ENCODE results near the gene PHC2.

Gene PHC2

DNA sequence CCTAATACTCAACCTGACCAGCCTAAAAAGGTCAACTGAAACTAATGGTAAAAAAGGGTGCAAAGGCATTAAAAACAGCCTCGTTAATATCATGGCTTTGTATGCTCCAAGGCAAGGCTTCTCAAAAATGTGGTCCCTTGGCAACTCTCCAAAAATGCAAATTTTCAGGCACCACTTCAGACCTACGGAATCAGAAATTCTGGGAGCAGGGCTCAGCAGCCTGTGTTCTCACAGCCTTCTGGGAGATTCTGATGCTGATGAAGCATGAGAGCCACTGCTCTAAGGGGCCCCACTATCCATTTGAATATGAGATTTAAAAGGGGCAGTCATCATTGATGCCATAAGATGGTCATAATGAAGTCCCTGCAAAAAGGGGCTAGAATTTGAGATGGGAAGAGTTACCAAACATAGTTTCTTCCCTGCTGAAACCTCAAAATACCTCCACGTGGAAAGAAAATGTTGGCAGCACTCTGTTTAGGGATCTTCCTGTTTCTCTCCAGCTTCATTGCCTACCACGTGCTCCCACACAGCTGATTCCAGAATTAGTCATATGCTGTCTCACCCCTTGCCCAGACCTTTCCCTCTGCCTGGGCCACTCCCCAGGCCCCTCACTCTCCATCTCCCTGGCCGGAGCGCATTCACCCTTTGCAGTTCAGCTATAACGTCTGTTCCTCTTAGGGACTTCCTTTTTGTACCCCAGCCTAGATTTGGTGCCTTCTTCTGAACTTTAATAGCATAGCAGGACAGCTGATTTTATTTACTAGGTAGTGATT is 46.7 kb downstream of the PHC2 start:
- ATAC-seq = peak; percentile 60
- TF ChIP-seq RARB (CRISPR knock-in tag; IDR thresholded peaks at IDR 0.05) (no peak), ZNF565 (CRISPR knock-in tag; conservative IDR thresholded peaks at IDR 0.05; ENCODE audit: low read depth) (no peak), TOX (CRISPR knock-in tag; IDR thresholded peaks at IDR 0.05; ENCODE audit: borderline replicate concordance) (no peak), GLIS3 (CRISPR knock-in tag; IDR thresholded peaks at IDR 0.05) (no peak), CSDC2 (CRISPR knock-in tag; IDR thresholded peaks at IDR 0.05) (no peak), ZFP30 (CRISPR knock-in tag; IDR thresholded peaks at IDR 0.05) (no peak), PPARA (CRISPR knock-in tag; IDR thresholded peaks at IDR 0.05; ENCODE audit: borderline replicate concordance) (no peak), OSR1 (CRISPR knock-in tag; IDR thresholded peaks at IDR 0.05) (no peak), ESRRG (CRISPR knock-in tag; IDR thresholded peaks at IDR 0.05) (no peak), BACH2 (CRISPR knock-in tag; IDR thresholded peaks at IDR 0.05; ENCODE audit: borderline replicate concordance) (no peak), ZFP3 (CRISPR knock-in tag; IDR thresholded peaks at IDR 0.05) (no peak), ISL1 (CRISPR knock-in tag; IDR thresholded peaks at IDR 0.05) (no peak)
- TF ChIP-seq, protein P1, sequence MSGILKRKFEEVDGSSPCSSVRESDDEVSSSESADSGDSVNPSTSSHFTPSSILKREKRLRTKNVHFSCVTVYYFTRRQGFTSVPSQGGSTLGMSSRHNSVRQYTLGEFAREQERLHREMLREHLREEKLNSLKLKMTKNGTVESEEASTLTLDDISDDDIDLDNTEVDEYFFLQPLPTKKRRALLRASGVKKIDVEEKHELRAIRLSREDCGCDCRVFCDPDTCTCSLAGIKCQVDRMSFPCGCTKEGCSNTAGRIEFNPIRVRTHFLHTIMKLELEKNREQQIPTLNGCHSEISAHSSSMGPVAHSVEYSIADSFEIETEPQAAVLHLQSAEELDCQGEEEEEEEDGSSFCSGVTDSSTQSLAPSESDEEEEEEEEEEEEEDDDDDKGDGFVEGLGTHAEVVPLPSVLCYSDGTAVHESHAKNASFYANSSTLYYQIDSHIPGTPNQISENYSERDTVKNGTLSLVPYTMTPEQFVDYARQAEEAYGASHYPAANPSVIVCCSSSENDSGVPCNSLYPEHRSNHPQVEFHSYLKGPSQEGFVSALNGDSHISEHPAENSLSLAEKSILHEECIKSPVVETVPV (CRISPR knock-in tag; IDR thresholded peaks at IDR 0.05) = no peak

DNA sequence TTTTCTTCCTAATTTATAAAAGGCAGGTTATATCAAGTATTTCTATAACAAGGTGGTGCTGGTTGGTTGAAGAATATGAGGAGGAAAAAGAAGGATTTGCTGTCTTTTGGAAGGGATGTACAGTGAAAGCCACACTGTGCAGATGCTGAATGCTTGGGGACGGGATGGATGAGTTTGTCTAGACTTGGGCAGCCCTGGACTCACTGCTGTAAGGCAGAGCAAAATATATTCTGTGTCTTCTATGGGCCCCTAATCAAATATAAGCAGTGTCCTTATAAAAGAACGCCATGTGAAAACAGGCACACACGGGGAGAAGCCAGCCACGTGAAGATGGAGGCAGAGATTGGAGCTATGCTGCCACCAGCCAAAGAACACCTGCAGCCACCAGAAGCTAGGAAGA is 47.4 kb downstream of the PHC2 start:
- no peak for TF ChIP-seq ZNF8 (CRISPR knock-in tag; IDR thresholded peaks at IDR 0.05)
- TF ChIP-seq, protein P2, sequence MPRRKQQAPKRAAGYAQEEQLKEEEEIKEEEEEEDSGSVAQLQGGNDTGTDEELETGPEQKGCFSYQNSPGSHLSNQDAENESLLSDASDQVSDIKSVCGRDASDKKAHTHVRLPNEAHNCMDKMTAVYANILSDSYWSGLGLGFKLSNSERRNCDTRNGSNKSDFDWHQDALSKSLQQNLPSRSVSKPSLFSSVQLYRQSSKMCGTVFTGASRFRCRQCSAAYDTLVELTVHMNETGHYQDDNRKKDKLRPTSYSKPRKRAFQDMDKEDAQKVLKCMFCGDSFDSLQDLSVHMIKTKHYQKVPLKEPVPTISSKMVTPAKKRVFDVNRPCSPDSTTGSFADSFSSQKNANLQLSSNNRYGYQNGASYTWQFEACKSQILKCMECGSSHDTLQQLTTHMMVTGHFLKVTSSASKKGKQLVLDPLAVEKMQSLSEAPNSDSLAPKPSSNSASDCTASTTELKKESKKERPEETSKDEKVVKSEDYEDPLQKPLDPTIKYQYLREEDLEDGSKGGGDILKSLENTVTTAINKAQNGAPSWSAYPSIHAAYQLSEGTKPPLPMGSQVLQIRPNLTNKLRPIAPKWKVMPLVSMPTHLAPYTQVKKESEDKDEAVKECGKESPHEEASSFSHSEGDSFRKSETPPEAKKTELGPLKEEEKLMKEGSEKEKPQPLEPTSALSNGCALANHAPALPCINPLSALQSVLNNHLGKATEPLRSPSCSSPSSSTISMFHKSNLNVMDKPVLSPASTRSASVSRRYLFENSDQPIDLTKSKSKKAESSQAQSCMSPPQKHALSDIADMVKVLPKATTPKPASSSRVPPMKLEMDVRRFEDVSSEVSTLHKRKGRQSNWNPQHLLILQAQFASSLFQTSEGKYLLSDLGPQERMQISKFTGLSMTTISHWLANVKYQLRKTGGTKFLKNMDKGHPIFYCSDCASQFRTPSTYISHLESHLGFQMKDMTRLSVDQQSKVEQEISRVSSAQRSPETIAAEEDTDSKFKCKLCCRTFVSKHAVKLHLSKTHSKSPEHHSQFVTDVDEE (CRISPR knock-in tag; IDR thresholded peaks at IDR 0.05) = no peak
- TF ChIP-seq CREB5 (CRISPR knock-in tag; IDR thresholded peaks at IDR 0.05; ENCODE audit: low read depth) = no peak
- TF ChIP-seq ZC3H10 (CRISPR knock-in tag; IDR thresholded peaks at IDR 0.05) = no peak
- TF ChIP-seq ESRRG (CRISPR knock-in tag; IDR thresholded peaks at IDR 0.05) = no peak
- no peak for TF ChIP-seq CSDC2 (CRISPR knock-in tag; IDR thresholded peaks at IDR 0.05)
- no peak for TF ChIP-seq ZFP30 (CRISPR knock-in tag; IDR thresholded peaks at IDR 0.05)
- no peak for TF ChIP-seq BACH2 (CRISPR knock-in tag; IDR thresholded peaks at IDR 0.05; ENCODE audit: borderline replicate concordance)
- ATAC-seq = no peak

DNA sequence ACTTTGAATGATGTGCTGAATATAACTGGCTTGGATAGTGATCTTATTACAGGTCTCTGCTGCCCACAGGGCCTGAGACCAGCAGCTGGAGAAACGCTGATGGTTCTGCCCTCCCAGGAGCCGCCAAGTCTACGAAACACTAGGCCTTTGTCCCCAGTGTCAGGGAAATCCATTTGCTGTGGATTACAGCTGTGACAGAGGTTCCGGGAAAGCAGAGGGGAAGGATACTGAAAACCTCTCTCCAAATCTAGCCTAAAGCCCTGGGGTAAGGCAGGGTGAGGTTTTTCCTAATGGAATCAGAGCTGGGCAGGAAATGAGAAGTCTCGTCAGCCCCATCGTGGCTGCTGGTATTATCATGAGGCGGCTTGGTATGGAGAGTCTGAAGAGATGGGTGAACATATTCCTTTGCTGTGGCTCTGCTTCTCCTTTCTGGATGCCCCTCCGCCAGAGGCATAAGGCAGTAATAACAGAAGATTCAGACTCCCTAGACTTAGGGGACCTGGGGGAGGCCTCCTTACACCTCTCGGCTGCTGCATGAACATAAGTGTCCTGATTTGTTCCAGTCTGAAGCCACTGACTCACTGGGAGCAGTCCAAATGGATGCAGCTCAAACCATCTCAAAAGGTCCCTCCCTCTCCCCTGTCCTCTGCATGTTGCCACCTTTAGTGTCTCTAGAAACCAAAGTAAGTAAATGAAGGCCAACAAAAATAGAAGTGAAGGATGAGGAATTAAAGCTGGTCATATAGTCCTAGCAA is 48.1 kb downstream of the PHC2 start:
- ATAC-seq = no peak
- TF ChIP-seq PATZ1 (CRISPR knock-in tag; IDR thresholded peaks at IDR 0.05; ENCODE audit: borderline replicate concordance) (no peak), CREB5 (CRISPR knock-in tag; IDR thresholded peaks at IDR 0.05; ENCODE audit: low read depth) (no peak), ARNTL (CRISPR knock-in tag; IDR thresholded peaks at IDR 0.05; ENCODE audit: borderline replicate concordance, low read depth) (no peak), ZC3H10 (CRISPR knock-in tag; IDR thresholded peaks at IDR 0.05) (no peak), GLIS3 (CRISPR knock-in tag; IDR thresholded peaks at IDR 0.05) (no peak), RARB (CRISPR knock-in tag; IDR thresholded peaks at IDR 0.05) (no peak), ISL1 (CRISPR knock-in tag; IDR thresholded peaks at IDR 0.05) (no peak), TCF4 (CRISPR knock-in tag; IDR thresholded peaks at IDR 0.05; ENCODE audit: borderline replicate concordance) (no peak), SNAI2 (CRISPR knock-in tag; IDR thresholded peaks at IDR 0.05) (no peak)
- TF ChIP-seq, protein P2 (CRISPR knock-in tag; IDR thresholded peaks at IDR 0.05) = no peak
